Measurements from ENCODE around the gene MRPS23. TPM values are rescaled to one million over a fixed set of nuclear protein-coding genes. Genes with fewer than 3 reads are reported as not detected.

Gene MRPS23
- total and polyA plus RNA-seq, 2 of the 13 experiments (the other 11 are each of a cell fraction or from before 2014, with no cell fraction given) = 63.2 to 181 TPM

GRCh38 chr17:57833179-57833939 lies 16.5 kb downstream of the MRPS23 start (continued):
- TF ChIP-seq ARID4A (CRISPR knock-in tag; IDR thresholded peaks at IDR 0.05; ENCODE audit: borderline replicate concordance) (peak; percentile 37; the same call in 1 of the 2 replicates), ZBTB33 (CRISPR knock-in tag; IDR thresholded peaks at IDR 0.05) (peak; percentile 60; the same call in 1 of the 2 replicates), ZBTB40 (IDR thresholded peaks at IDR 0.05) (no peak), ZBTB40 (CRISPR knock-in tag; IDR thresholded peaks at IDR 0.05) (no peak), RFX3 (CRISPR knock-in tag; IDR thresholded peaks at IDR 0.05) (no peak), GATAD2A (CRISPR knock-in tag; IDR thresholded peaks at IDR 0.05) (peak; percentile 83), HNF4G (IDR thresholded peaks at IDR 0.05; ENCODE audit: borderline replicate concordance, low read depth, low read length) (0 out of 2 replicates have a peak, but pooled peaks have one; percentile 5), HNF4G (CRISPR knock-in tag; IDR thresholded peaks at IDR 0.05; ENCODE audit: borderline replicate concordance, low read depth) (no peak), ZNF383 (CRISPR knock-in tag; IDR thresholded peaks at IDR 0.05; ENCODE audit: borderline replicate concordance) (no peak), ATF7 (IDR thresholded peaks at IDR 0.05) (no peak), ATF7 (CRISPR knock-in tag; IDR thresholded peaks at IDR 0.05) (no peak)

Measured in HepG2 (cell line).